GM18526 (cell line): Measurements from ENCODE around the gene CNOT6.

Source experiments
- POLR2A ChIP-seq: IDR thresholded peaks from 3 replicates; pipeline ENCODE4 v1.6.1; 2011; ENCODE audit not compliant: insufficient read length; ENCODE audit errors: extremely low read depth

Gene CNOT6

DNA sequence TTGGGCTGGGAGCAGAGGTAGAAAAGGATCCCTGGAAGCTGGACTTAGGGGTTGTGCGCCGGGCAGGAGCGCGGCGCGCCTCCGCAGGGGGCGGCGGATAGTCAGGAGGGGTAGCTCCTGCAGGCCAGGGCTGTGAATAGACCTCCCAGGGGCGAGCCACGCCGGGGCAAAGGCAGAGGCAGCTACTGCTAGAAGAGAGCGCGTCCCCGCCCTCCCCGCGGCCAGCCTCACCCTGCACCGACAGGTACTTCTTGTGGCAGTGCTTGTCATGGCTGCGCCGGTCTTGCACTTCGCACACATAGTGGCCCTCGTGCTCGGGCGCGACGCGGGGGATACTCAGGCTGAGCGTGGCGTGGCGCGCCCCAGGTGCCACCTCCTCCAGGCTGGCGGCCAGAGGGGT lies 127.1 kb downstream of the CNOT6 start:
- TF ChIP-seq POLR2A = no peak

DNA sequence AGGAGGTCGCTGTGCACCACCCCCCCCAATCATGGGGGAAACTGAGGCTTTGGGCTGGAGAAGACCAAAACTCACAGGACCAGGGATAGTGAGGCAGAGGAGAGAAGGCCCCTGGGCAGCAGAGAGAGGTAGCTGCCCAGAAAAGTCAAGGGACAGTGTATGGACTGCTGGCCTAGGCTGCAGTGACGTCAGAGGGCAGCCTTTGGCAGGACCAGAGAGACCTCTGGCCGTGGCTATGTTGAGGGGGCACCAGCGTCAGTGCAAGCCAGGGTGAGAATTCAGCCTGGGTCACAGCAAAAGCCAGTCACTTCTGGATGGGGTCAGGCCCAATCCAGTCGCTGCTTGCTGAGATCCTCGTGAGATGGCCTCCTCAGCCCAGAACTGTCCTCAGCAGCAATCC lies 128.7 kb downstream of the CNOT6 start:
- TF ChIP-seq POLR2A = no peak

DNA sequence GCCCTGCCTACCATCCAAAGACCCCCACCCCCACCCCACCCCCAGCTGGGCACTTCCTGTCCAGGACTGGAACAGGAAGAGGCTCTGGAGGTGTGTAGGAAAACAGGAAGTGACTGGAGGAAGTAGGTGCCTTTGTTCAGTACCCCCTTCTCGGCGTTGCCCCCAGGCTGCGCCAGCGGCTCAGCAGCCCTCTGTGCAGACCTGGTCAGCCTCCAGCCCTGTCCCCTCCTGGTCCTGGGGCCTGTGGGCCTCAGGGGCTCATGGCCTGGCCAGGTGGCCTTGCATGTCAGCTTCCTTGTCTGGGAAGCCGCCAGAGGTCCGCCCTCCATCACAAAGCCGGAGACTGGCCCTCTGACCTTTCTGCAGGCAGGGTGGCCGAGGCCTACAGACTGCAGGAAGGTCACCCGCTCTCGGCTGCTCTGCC lies 129.2 kb downstream of the CNOT6 start:
- no peak for TF ChIP-seq POLR2A

DNA sequence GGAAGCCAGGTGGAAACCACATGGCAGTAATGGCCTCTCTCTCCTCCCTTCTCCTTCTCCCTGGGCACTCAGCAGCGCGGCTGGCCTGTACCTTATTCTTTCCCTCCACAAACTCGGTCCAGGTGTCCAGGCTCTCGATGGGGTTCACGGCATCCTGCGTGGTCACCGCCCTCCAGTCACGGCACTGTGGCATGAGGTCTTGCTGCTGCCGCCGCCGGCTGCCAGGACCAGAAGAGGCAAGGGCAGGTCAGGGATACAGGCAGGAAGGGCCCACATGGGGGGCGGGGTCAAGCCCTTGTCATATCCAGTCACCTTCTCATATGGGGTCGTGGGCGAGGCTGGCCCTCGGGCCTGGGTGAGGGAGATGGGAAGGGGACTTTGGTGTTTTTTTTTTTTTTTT lies 129.7 kb downstream of the CNOT6 start:
- no peak for TF ChIP-seq POLR2A

DNA sequence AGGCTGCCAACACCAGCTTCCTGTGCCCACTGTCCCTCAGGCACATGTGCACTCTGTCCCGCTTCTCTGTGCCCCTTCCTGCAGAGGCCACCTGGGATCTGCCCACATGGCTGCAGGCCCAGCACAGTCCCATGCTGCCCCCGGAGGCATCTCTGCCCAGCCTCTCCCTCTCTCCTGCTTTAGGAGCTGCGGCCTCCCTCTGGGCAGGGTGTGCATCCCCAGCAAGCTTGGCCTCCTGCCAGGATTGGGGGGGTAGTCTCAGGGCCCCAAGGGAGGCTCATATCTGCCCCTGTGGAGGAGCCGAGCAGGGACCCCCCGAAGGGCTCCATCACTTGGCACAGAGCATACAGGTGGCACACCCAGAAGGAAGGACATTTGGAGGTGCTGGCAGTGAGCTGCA lies 130.4 kb downstream of the CNOT6 start:
- no peak for TF ChIP-seq POLR2A

DNA sequence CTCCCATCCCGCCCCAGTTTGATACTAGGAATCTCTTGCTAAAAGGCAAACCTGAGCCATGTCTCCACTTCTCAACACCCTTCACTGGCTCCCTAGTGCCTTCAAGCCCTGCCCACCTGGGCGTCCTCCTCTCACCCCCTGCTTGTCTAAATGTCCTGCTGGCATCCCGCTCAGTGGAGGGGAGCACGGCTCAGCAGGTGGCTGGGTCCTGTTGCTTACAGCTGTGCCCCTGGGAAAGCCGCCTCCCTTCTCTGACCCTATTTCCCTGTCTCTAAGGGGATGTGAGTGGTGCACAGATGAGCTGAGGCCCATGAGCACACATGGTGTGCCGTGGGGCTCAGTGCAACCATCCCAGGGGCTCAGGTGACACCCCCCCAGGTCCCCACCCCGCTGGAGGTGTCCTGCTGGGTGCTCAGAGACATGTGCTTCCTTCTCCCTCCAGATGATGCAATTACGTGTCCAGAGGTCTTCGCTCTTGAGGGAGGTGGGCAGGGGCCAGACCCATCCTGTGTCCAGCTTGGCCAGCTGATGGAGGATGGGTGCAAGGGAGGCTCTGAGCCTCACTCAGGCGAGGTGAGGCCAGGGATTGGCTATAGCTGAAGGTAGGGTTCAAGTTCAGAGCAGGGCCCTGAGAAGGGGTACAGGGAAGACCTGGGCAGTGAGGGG lies 131.1 kb downstream of the CNOT6 start:
- no peak for TF ChIP-seq POLR2A

DNA sequence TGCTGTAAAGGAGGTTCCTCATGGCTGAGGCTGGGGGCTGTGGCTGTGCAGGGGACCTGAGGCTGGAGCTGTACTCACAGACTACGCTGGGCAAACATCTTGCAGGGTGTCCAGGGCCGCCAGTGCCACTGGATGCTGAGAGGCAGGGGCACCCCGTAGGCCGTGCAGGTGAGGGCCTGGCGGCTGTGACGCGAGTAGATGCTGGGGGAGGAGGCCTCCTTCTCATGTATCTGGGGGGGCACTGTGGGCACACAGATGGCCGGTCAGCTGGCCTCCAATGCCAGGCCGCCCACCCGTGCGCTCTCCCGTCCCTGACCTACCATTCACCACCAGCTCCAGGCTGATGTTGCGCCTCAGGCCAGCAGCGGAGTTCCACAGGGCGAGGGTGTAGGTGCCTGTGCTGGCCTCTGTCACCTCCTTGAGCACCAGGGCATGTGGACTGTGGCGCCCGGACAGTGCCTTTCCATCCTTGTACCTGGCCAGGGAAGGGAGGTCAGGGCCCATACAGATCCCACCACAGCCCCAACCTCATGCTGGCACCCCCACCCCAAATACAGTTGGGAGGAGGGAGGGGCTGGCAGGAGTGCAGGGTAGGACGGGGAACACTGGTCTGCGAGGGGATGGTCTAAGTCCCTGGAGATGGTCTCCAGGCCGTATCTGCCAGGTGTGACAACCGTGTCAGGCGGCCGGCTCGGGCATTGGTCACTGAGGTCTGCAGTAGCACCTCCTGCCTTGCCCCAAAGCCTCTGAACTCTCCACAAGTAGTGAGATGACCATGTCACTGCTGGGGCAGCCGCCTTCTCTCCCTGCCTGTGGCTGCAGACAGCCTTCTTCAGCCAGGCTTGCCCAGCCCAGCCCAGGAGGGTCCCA lies 131.8 kb downstream of the CNOT6 start:
- no peak for TF ChIP-seq POLR2A

DNA sequence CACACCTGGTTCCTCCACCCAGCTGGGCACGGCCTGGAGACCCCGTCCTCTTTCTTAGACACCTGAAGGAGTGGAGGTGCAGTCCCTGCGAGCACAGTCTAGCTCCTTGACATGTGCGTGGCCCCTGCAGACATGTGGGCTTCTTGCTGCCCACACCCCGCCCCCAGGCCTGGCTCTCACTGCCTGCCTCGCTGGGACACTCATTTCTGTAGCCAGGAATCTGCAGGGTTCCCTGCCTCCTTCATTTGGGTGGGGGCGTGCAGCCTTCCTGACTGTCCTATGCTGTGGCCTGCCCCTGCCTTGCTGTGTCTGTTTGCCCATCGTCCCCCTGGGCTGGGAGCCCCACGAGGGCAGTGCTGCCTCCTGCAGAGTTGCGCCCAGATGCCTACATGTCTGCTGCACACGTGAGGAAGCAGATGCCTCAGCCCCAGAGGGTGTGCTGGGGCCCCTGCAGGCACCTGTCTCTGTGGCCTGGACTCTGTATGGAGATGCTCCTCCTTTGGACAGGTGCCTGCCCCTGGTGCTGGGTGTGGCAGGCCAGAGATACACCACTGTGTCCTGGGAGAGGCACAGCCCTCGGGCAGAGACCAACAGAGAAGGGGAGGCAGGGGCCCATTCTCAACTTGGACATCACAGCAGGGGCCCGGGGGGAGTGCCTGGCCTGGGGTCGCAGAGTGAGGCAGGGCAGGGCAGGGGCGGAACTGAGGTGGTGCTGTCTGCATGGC lies 132.6 kb downstream of the CNOT6 start:
- no peak for TF ChIP-seq POLR2A

DNA sequence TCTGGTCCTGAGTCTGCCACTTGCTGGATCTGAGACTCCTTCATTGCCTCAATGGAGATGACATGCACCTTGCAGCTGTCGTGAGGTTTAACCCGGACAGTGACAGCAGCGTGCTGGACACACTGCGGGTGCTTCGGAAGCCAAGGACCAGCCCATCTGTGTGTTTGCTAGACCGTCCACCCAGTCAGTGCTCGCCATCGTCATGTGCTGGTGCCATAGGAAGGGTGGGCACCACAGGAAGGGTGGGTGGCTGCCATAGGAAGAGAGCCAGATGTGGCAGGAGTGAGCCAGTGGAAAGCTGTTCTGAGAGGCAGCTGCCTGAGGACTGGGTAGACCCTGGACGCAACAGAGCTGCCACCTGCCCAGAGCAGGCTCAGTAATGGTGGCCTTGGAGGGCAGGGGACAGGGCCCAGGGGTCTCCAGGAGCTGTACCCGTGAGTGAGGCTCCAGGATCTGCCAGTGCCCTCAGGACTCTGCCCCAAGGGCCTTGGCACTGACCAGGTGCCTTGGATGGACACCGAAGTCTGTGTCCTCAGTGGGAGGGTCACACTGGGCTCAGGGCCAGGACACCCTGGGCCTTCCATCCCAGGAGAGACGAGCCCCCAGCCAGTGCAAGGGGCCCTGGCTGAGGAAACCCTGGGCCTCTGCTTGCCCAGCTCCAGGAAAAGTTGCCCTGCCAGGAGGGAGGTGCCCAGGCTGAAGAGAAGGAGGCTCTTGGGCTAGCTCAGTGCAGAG lies 133.4 kb downstream of the CNOT6 start:
- no peak for TF ChIP-seq POLR2A
